ENCODE results near the gene WDR20. TPM values are rescaled to one million over a fixed set of nuclear protein-coding genes. Genes with fewer than 3 reads are reported as not detected.

The WDR20 gene
- total and polyA plus RNA-seq, 11 donors = 10.4 to 26.5 (median 19.5) TPM

GRCh38 chr14:102192840-102193502 is 53.3 kb downstream of the WDR20 start:
- H3K27me3 ChIP-seq = no peaks in the 10 kb centered on the region
- peaks cover 0 to 35% (median 10%) of the 10 kb centered on the region in 12 donors for H3K4me1 ChIP-seq
- no peak overlapping the region for H3K4me3 ChIP-seq
- no peak for TF ChIP-seq POLR2A (IDR thresholded peaks at IDR 0.05)
- no peak for TF ChIP-seq CTCF (IDR thresholded peaks at IDR 0.05)
- 84 to 87% (median 85%) methylated on average over 13 of the region's 13 CpGs for WGBS, 4 donors
- no peak overlapping the region for H3K27ac ChIP-seq
- H3K36me3 ChIP-seq = peaks cover 0 to 33% (median 26%) of the 10 kb centered on the region in 9 donors
- H3K9me3 ChIP-seq = no peaks in the 10 kb centered on the region
- DNase-seq = no peak
- ATAC-seq = no peak
- intact Hi-C loops (cut with DNase I) = no loop called here

DNA sequence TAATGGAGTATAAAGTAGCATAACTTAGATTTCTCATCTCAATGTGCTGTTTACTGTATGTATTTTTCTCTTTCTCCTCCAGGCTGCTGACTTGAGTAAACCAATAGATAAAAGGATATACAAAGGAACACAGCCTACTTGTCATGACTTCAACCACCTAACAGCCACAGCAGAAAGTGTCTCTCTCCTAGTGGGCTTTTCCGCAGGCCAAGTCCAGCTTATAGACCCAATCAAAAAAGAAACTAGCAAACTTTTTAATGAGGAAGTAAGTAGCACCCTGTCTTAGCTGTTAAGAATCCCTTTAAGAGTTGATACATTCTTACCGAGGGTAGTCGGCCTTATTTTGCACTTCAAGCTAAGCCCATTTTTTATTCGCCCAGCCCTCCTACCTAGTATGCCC is 55.2 kb downstream of the WDR20 start:
- Histone ChIP-seq H3K27me3 (no peaks in the 10 kb centered on the region), H3K9me3 (no peaks in the 10 kb centered on the region), H3K27ac (no peak overlapping the region), H3K4me1 (peaks cover 0 to 28% (median 6%) of the 10 kb centered on the region in 12 donors), H3K4me3 (no peak overlapping the region), H3K36me3 (peaks cover 0 to 52% (median 44%) of the 10 kb centered on the region in 9 donors)
- DNase-seq = no peak
- WGBS, 4 donors = 82 to 87% (median 83%) methylated on average over 4 of the region's 4 CpGs
- intact Hi-C loops (cut with DNase I) = loop anchor here in 1 of 10 donors (5.0 kb wide), 1 partner anchor 53 kb away; no protein-coding TSS in a partner anchor
- ATAC-seq = no peak
- TF ChIP-seq POLR2A (IDR thresholded peaks at IDR 0.05) = no peak
- TF ChIP-seq CTCF (IDR thresholded peaks at IDR 0.05) = no peak

- no peak overlapping the region for H3K4me3 ChIP-seq
- peaks cover 0 to 27% (median 6%) of the 10 kb centered on the region in 12 donors for H3K4me1 ChIP-seq
- 13 to 62% (median 52%) methylated on average over 1 of the region's 1 CpG for WGBS, 4 donors
- no peak for TF ChIP-seq POLR2A (IDR thresholded peaks at IDR 0.05)
- no peak for TF ChIP-seq CTCF (IDR thresholded peaks at IDR 0.05)
- no peaks in the 10 kb centered on the region for H3K9me3 ChIP-seq
- no peaks in the 10 kb centered on the region for H3K27me3 ChIP-seq
- no peak overlapping the region for H3K27ac ChIP-seq
- intact Hi-C loops (cut with DNase I) = loop anchor here in 1 of 10 donors (5.0 kb wide), 1 partner anchor 53 kb away; no protein-coding TSS in a partner anchor
- peaks cover 0 to 56% (median 44%) of the 10 kb centered on the region in 9 donors for H3K36me3 ChIP-seq
- DNase-seq (no peak), ATAC-seq (no peak)
These were observed 55.7 kb downstream of the WDR20 start for GRCh38 chr14:102195446-102195845.

DNA sequence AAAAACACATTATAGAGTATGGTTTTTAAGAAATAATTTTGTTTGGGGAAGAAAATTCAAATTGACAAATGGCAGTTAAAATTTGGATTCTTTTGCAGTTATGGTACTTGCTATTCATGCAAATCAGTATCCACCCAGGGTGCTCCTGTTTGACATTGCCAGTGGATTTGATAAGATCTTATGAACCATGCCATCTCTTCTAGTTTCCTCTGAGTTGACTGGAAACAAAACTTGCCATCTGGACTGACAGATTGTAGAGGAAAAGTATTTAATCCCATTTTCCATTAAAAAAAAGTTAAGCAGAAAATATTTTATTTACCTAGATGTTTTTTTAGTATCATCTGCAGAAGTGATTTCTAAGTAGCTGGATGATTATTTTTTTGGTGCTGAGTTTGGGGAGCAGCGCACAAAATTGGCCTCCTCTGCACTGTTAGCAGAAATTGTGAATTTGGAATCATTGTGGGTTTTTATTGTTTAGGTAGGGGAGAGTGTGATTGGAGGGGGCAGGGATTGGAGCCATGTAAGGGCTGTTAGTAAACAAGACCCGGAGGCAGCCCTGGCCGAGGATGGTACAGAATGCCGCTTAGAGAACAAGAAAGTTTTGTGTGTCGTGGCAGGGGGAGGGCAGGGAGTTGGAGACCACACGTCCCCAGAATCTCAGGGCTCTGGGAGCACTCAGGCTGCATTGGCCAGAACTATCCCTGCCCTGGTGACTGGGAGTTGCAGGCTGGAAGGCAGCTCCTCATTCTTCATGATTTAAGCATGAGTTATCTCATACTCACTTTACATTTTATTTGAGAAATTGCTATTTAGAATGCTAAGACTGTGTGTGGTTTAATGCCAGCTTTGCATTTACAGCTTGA is 56.6 kb downstream of the WDR20 start:
- DNase-seq (no peak), ATAC-seq (no peak)
- 82 to 94% (median 91%) methylated on average over 6 of the region's 6 CpGs for WGBS, 4 donors
- Histone ChIP-seq H3K4me1 (peaks cover 0 to 26% (median 6%) of the 10 kb centered on the region in 12 donors), H3K9me3 (no peaks in the 10 kb centered on the region), H3K27ac (no peak overlapping the region), H3K36me3 (peaks cover 0 to 64% (median 51%) of the 10 kb centered on the region in 9 donors), H3K4me3 (no peak overlapping the region), H3K27me3 (no peaks in the 10 kb centered on the region)
- TF ChIP-seq POLR2A (IDR thresholded peaks at IDR 0.05) (no peak), CTCF (IDR thresholded peaks at IDR 0.05) (no peak)
- intact Hi-C loops (cut with DNase I) = loop anchor here in 1 of 10 donors (5.0 kb wide), 1 partner anchor 54 kb away; no protein-coding TSS in a partner anchor
